PC-3 (cell line): ENCODE results near the gene ELANE. TPM values are rescaled to one million over a fixed set of nuclear protein-coding genes. Genes with fewer than 3 reads are reported as not detected.

Source experiments
- ATAC-seq: fragments of 200-7000 bp; cut with Tn5 transposase; 2 replicates; pipeline ENCODE4 v1.9.1; 2020; ENCODE audit warnings: mild to moderate bottlenecking, moderate library complexity
- Bru-seq: library from RNA; stranded (reverse); fragments of 400-500 nt; gene quantifications from one replicate; lab custom pipeline; 2021; lab: Mats Ljungman, UMichigan
- BruChase-seq, 2 experiments: library from RNA; stranded (reverse); fragments of 400-500 nt; gene quantifications; one replicate each; lab custom pipeline; 2021; lab: Mats Ljungman, UMichigan
- BruUV-seq: library from RNA; stranded (reverse); fragments of 400-500 nt; replicated peaks from 2 replicates; lab custom pipeline; 2021; lab: Mats Ljungman, UMichigan
- CTCF ChIA-PET: fragments of 300-600 bp; sonication (Branson Sonifier 250); formaldehyde crosslinking; loops from one replicate; lab custom pipeline; 2022; ENCODE audit warnings: antibody characterized with exemption; lab: Charles Lee
- POLR2A ChIA-PET: fragments of 300-600 bp; sonication (Branson Sonifier 250); formaldehyde crosslinking; loops from one replicate; lab custom pipeline; 2022; ENCODE audit warnings: antibody characterized with exemption; ENCODE audit not compliant: unreplicated experiment; lab: Charles Lee
- DNase-seq: peaks from one replicate; pipeline ENCODE4 v3.0.0-alpha.2; 2015
- H2AFZ ChIP-seq: fragments of 300-600 bp; sonication (generic); 2 replicates; pipeline ENCODE4 v1.6.0; 2016; ENCODE audit warnings: antibody characterized with exemption, low read length
- H3F3A ChIP-seq: fragments of 300-600 bp; sonication (generic); one replicate; pipeline ENCODE4 v1.6.0; 2017; ENCODE audit warnings: antibody characterized with exemption, low read length, control low read depth, mild to moderate bottlenecking; ENCODE audit not compliant: unreplicated experiment
- H3K27ac ChIP-seq: fragments of 300-600 bp; sonication (generic); 2 replicates; pipeline ENCODE4 v1.5.1; 2016; ENCODE audit warnings: mild to moderate bottlenecking, low read length
- H3K27me3 ChIP-seq: fragments of 300-600 bp; sonication (generic); 2 replicates; pipeline ENCODE4 v1.6.1; 2016; ENCODE audit warnings: low read length, mixed read lengths
- H3K36me3 ChIP-seq: fragments of 300-600 bp; sonication (generic); 2 replicates; pipeline ENCODE4 v1.6.1; 2016; ENCODE audit warnings: low read depth, mixed run types, low read length, mixed read lengths
- H3K4me1 ChIP-seq: fragments of 300-600 bp; sonication (generic); 2 replicates; pipeline ENCODE4 v1.5.1; 2016; ENCODE audit warnings: low read length; ENCODE audit not compliant: insufficient read depth
- H3K4me2 ChIP-seq: fragments of 300-600 bp; sonication (generic); 2 replicates; pipeline ENCODE4 v1.6.0; 2016; ENCODE audit warnings: low read length
- H3K4me3 ChIP-seq: fragments of 300-600 bp; sonication (generic); 2 replicates; pipeline ENCODE4 v1.5.1; 2016; ENCODE audit warnings: mild to moderate bottlenecking, low read length, mixed read lengths
- H3K79me2 ChIP-seq: fragments of 300-600 bp; sonication (generic); 2 replicates; pipeline ENCODE4 v1.6.1; 2017; ENCODE audit warnings: low read length, mixed read lengths
- H3K9ac ChIP-seq: fragments of 300-600 bp; sonication (generic); 2 replicates; pipeline ENCODE4 v1.6.0; 2016; ENCODE audit warnings: mild to moderate bottlenecking, low read length
- H3K9me2 ChIP-seq: fragments of 300-600 bp; sonication (generic); replicated peaks from 2 replicates; pipeline ENCODE4 v1.6.1; 2016; ENCODE audit warnings: mixed run types, low read length, mixed read lengths
- H3K9me3 ChIP-seq: fragments of 300-600 bp; sonication (generic); 2 replicates; pipeline ENCODE4 v1.6.1; 2016; ENCODE audit warnings: low read length, mixed read lengths
- H4K20me1 ChIP-seq: fragments of 300-600 bp; sonication (generic); 2 replicates; pipeline ENCODE4 v1.6.1; 2016; ENCODE audit warnings: low read length, mixed read lengths
- CTCF ChIP-seq: fragments of 300-600 bp; sonication (generic); conservative IDR thresholded peaks from 2 replicates; pipeline ENCODE4 v1.5.1; 2017; ENCODE audit warnings: antibody characterized with exemption, low read depth, mild to moderate bottlenecking, low read length
- EZH2 ChIP-seq: fragments of 300-600 bp; sonication (generic); IDR thresholded peaks from one replicate; pipeline ENCODE4 v1.6.1; 2017; ENCODE audit warnings: antibody characterized with exemption, mild to moderate bottlenecking, low read length; ENCODE audit not compliant: unreplicated experiment
- EZH2phosphoT487 ChIP-seq: fragments of 300-600 bp; sonication (generic); IDR thresholded peaks from 2 replicates; pipeline ENCODE4 v1.6.1; 2018; ENCODE audit warnings: mild to moderate bottlenecking, antibody characterized with exemption, low read length, borderline replicate concordance
- intact Hi-C: fragments of 100-400 bp; cut with micrococcal nuclease; formaldehyde crosslinking; loops from 2 replicates; pipeline ENCODE4 v1.9.0; 2023
- long read RNA-seq: library from polyadenylated mRNA; unstranded; transcript quantifications from one replicate; pipeline ENCODE4 v2.0.0, GENCODE V29; 2021; ENCODE audit not compliant: unreplicated experiment
- total RNA-seq: library from RNA; depleted of rRNA; stranded (reverse); fragments of >200 nt; gene quantifications from 2 replicates; pipeline ENCODE4 v1.2.3, GENCODE V29; 2014; rRNA removed

The ELANE gene
- total RNA-seq: not detected in 2 replicates
- percentile 15 among the genes with signal in this experiment for Bru-seq, nascent RNA
- not detected for BruChase-seq, experiment 1, labeled RNA remaining after a 6-hour chase
- BruChase-seq, experiment 2, labeled RNA remaining after a 2-hour chase: not detected
- long read RNA-seq: 0 reads

DNA sequence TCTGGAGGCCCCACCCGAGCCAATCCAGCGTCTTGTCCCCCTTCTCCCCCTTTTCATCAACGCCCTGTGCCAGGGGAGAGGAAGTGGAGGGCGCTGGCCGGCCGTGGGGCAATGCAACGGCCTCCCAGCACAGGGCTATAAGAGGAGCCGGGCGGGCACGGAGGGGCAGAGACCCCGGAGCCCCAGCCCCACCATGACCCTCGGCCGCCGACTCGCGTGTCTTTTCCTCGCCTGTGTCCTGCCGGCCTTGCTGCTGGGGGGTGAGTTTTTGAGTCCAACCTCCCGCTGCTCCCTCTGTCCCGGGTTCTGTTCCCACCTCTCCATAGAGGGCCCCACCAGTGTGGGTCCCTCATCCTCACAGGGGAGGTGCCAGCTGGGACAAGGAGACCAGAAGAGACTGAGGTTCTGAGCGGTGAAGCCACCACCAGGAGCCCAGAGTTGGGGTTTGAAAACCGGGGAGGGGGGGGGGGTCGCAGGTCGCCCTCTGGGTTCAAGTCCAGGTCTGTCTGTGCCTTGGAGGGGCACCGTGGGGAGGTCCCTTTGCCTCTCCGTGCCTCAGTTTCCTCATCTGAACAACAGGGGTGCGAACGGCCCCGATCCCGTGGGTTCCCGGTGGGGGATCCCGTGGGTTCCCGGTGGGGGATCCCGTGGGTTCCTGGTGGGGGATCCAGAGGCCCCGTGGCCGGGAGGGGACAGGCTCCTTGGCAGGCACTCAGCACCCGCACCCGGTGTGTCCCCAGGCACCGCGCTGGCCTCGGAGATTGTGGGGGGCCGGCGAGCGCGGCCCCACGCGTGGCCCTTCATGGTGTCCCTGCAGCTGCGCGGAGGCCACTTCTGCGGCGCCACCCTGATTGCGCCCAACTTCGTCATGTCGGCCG lies at the start of gene ELANE:
ELANE (plus strand) TSS at position 168 of the 878 bp plus-strand sequence; CDS start at position 194, 26 bp downstream.
- TF ChIP-seq EZH2phosphoT487: no peak
- TF ChIP-seq CTCF: no peak
- no peak for TF ChIP-seq EZH2
- Histone ChIP-seq H3K9me3 (no peaks in the 10 kb centered on the region), H3K9me2 (no peaks in the 10 kb centered on the region), H4K20me1 (no peaks in the 10 kb centered on the region), H3K4me1 (no peaks in the 10 kb centered on the region), H3K36me3 (no peaks in the 10 kb centered on the region), H3K79me2 (no peaks in the 10 kb centered on the region), H3K9ac (no peak within 1 kb of the TSS), H3K27ac (no peak within 1 kb of the TSS), H3K4me2 (no peak within 1 kb of the TSS), H3F3A (no peaks in the 10 kb centered on the region), H3K4me3 (no peak within 1 kb of the TSS), H3K27me3 (peaks cover 11% of the 10 kb centered on the region), H2AFZ (no peak within 1 kb of the TSS)
- no TSS peak for BruUV-seq
- intact Hi-C loops: no loop called here
- DNase-seq (no peak), ATAC-seq (no peak)
- ChIA-PET CTCF (no interaction called here), POLR2A (no interaction called here)

GRCh38 chr19:802498-803098 lies 49.5 kb upstream of the ELANE start:
- H3K4me2 ChIP-seq: no peak overlapping the region
- ChIA-PET CTCF (no interaction called here), POLR2A (no interaction called here)
- peaks cover 93% of the 10 kb centered on the region for H4K20me1 ChIP-seq
- intact Hi-C loops: no loop called here
- no peaks in the 10 kb centered on the region for H3F3A ChIP-seq
- no peak overlapping the region for H3K4me3 ChIP-seq
- H2AFZ ChIP-seq: no peak overlapping the region
- H3K36me3 ChIP-seq: peaks cover 83% of the 10 kb centered on the region
- H3K27ac ChIP-seq: no peak overlapping the region
- DNase-seq (no peak), ATAC-seq (no peak)
- no peaks in the 10 kb centered on the region for H3K9me3 ChIP-seq
- peaks cover 26% of the 10 kb centered on the region for H3K4me1 ChIP-seq
- BruUV-seq: no TSS peak
- no peaks in the 10 kb centered on the region for H3K27me3 ChIP-seq
- H3K79me2 ChIP-seq: peaks cover 98% of the 10 kb centered on the region
- no peak for TF ChIP-seq EZH2phosphoT487
- TF ChIP-seq EZH2: no peak
- no peak for TF ChIP-seq CTCF
- H3K9me2 ChIP-seq: no peaks in the 10 kb centered on the region
- no peak overlapping the region for H3K9ac ChIP-seq
